SK-MEL-5 (cell line): ENCODE results near the gene TBC1D3B. TPM values are rescaled to one million over a fixed set of nuclear protein-coding genes. Genes with fewer than 3 reads are reported as not detected.
"Not testable (repeated sequence)": the region's sequence is repeated elsewhere in the genome, so short reads cannot be mapped to it uniquely, and the experiment has no call there.

Experiments used
- DNase-seq: peaks from one replicate; pipeline ENCODE4 v3.0.0-alpha.2; 2016; ENCODE audit warnings: low read depth, low spot score
- in situ Hi-C: cut with HindIII; loops from 2 replicates; pipeline ENCODE4 v1.10.0; 2016; ENCODE audit warnings: low sequenced_read_pairs, high pct_unique_total_duplicates, low pct_unique_long_range_greater_than_20kb
- total RNA-seq: library from RNA; depleted of rRNA; stranded (reverse); fragments of >200 nt; shearing (Covaris generic); gene quantifications from 2 replicates; pipeline ENCODE4 v1.2.3, GENCODE V29; 2014; rRNA removed

Gene TBC1D3B
- total RNA-seq, 1 experiment from 2014 or later: 0.74 TPM

- in situ Hi-C loops: no loop called here
- no peak for DNase-seq
Measured at GRCh38 chr17:36123431-36123830, 53.0 kb downstream of the TBC1D3B start.

DNA sequence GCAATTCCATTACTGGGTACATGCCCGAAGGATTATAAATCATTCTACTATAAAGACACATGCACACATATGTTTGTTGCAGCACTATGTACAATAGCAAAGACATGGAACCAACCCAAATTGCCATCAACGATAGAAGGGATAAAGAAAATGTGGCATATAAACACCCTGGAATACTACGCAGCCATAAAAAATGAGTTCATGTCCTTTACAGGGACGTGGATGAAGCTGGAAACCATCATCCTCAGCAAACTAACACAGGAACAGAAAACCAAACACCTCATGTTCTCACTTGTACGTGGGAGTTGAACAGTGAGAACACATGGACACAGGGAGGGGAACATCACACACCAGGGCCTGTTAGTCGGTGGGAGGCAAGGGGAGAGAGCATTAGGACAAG, 55.3 kb downstream of the TBC1D3B start:
- DNase-seq, in situ Hi-C loops: not testable (repeated sequence)

GRCh38 chr17:36120221-36120620, 56.2 kb downstream of the TBC1D3B start:
- no peak for DNase-seq
- in situ Hi-C loops: no loop called here

GRCh38 chr17:36118477-36119353, 57.7 kb downstream of the TBC1D3B start:
- DNase-seq: no peak
- in situ Hi-C loops: no loop called here

- in situ Hi-C loops: no loop called here
- no peak for DNase-seq
Measured at GRCh38 chr17:36117505-36118382, 58.7 kb downstream of the TBC1D3B start.

Other genes starting within 250 kb of the TBC1D3B start
- 0.40 and 0.45 TPM in 2 replicates for gene RDM1, start 245.9 kb downstream of the TBC1D3B start, total RNA-seq
- gene LYZL6, start 232.9 kb downstream of the TBC1D3B start, total RNA-seq: not detected in 2 replicates
- gene CCL16, start 195.1 kb downstream of the TBC1D3B start, total RNA-seq: not detected in 2 replicates
- gene CCL14, start 189.9 kb downstream of the TBC1D3B start, total RNA-seq: not detected in 2 replicates
- gene CCL15, start 175.1 kb downstream of the TBC1D3B start, total RNA-seq: not detected in 2 replicates
- gene CCL23, start 158.7 kb downstream of the TBC1D3B start, total RNA-seq: not detected in 2 replicates
- 0.64 and 0.82 TPM in 2 replicates for gene CCL18, start 112.4 kb downstream of the TBC1D3B start, total RNA-seq
- gene CCL3, start 86.5 kb downstream of the TBC1D3B start, total RNA-seq: 0.26 TPM in 1 of 2 replicates, not detected in the other
- not detected in 2 replicates for gene CCL4, start 72.8 kb downstream of the TBC1D3B start, total RNA-seq
- not detected in 2 replicates for gene CCL3L1, start 20.1 kb upstream of the TBC1D3B start, total RNA-seq
- gene CCL4L2, start 34.4 kb upstream of the TBC1D3B start, total RNA-seq: not detected in 2 replicates
- gene TBC1D3I, start 87.9 kb upstream of the TBC1D3B start, total RNA-seq: not detected in 2 replicates
- gene TBC1D3G, start 147.2 kb upstream of the TBC1D3B start, total RNA-seq: not detected in 2 replicates
- not detected in 2 replicates for gene TBC1D3H, start 211.8 kb upstream of the TBC1D3B start, total RNA-seq